ENCODE results near the gene PLCL1. TPM values are rescaled to one million over a fixed set of nuclear protein-coding genes. Genes with fewer than 3 reads are reported as not detected.

PLCL1 gene
- total RNA-seq, 1 donor from 2014 or later: 12.5 TPM

DNA sequence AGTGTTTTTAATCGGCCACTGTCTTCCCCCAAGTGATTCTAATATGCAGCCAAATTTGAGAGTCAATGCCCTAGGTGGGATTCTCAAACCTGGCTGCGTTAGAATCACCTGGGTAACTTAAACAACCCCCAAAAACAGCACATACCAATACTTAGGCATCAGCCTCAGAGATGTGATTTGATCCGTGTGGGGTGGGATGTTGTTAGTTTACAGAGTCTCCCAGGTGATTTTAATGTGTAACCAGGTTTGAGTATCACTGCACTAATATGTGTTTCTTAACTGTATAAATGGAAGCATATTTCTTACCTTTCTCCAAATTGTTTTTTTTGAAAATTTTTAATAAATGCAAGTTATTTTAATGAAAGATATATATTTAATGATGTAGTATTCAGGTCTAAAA, 135.4 kb downstream of the PLCL1 start:
- H3K9me3 ChIP-seq (ENCODE audit: control insufficient read depth in 3 of 3, low read length in 3 of 3): no peaks in the 10 kb centered on the region
- no peaks in the 10 kb centered on the region for H3K36me3 ChIP-seq (ENCODE audit: control insufficient read depth in 3 of 3, insufficient read depth in 3 of 3, low read length in 3 of 3)
- H3K4me1 ChIP-seq (ENCODE audit: control insufficient read depth in 3 of 3, insufficient read depth in 3 of 3, low read length in 3 of 3): peaks cover 0 to 6% (median 4%) of the 10 kb centered on the region in 3 donors
- no peak overlapping the region for H3K4me3 ChIP-seq (ENCODE audit: low read length in 3 of 3)
- H3K9ac ChIP-seq (ENCODE audit: low read depth in 1 of 3, low read length in 3 of 3): no peak overlapping the region
- H3K27ac ChIP-seq (ENCODE audit: low read depth, low read length): no peak overlapping the region
- no peaks in the 10 kb centered on the region for H3K27me3 ChIP-seq (ENCODE audit: control insufficient read depth in 3 of 3, insufficient read depth in 3 of 3, low read length in 3 of 3)

- H3K4me1 ChIP-seq (ENCODE audit: control insufficient read depth in 3 of 3, insufficient read depth in 3 of 3, low read length in 3 of 3): peaks cover 0 to 6% (median 4%) of the 10 kb centered on the region in 3 donors
- no peak overlapping the region for H3K4me3 ChIP-seq (ENCODE audit: low read length in 3 of 3)
- no peaks in the 10 kb centered on the region for H3K27me3 ChIP-seq (ENCODE audit: control insufficient read depth in 3 of 3, insufficient read depth in 3 of 3, low read length in 3 of 3)
- H3K9ac ChIP-seq (ENCODE audit: low read depth in 1 of 3, low read length in 3 of 3): no peak overlapping the region
- H3K36me3 ChIP-seq (ENCODE audit: control insufficient read depth in 3 of 3, insufficient read depth in 3 of 3, low read length in 3 of 3): no peaks in the 10 kb centered on the region
- H3K9me3 ChIP-seq (ENCODE audit: control insufficient read depth in 3 of 3, low read length in 3 of 3): no peaks in the 10 kb centered on the region
- no peak overlapping the region for H3K27ac ChIP-seq (ENCODE audit: low read depth, low read length)
Measured at GRCh38 chr2:197940382-197940781, 136.0 kb downstream of the PLCL1 start.

GRCh38 chr2:197941715-197942114, 137.3 kb downstream of the PLCL1 start:
- Histone ChIP-seq H3K9me3 (ENCODE audit: control insufficient read depth in 3 of 3, low read length in 3 of 3) (no peaks in the 10 kb centered on the region), H3K27ac (ENCODE audit: low read depth, low read length) (no peak overlapping the region), H3K27me3 (ENCODE audit: control insufficient read depth in 3 of 3, insufficient read depth in 3 of 3, low read length in 3 of 3) (no peaks in the 10 kb centered on the region), H3K4me3 (ENCODE audit: low read length in 3 of 3) (no peak overlapping the region), H3K9ac (ENCODE audit: low read depth in 1 of 3, low read length in 3 of 3) (no peak overlapping the region), H3K4me1 (ENCODE audit: control insufficient read depth in 3 of 3, insufficient read depth in 3 of 3, low read length in 3 of 3) (peaks cover 0 to 9% (median 4%) of the 10 kb centered on the region in 3 donors), H3K36me3 (ENCODE audit: control insufficient read depth in 3 of 3, insufficient read depth in 3 of 3, low read length in 3 of 3) (no peaks in the 10 kb centered on the region)

- peaks cover 3 to 10% (median 4%) of the 10 kb centered on the region in 3 donors for H3K4me1 ChIP-seq (ENCODE audit: control insufficient read depth in 3 of 3, insufficient read depth in 3 of 3, low read length in 3 of 3)
- no peaks in the 10 kb centered on the region for H3K27me3 ChIP-seq (ENCODE audit: control insufficient read depth in 3 of 3, insufficient read depth in 3 of 3, low read length in 3 of 3)
- H3K4me3 ChIP-seq (ENCODE audit: low read length in 3 of 3): no peak overlapping the region
- no peak overlapping the region for H3K9ac ChIP-seq (ENCODE audit: low read depth in 1 of 3, low read length in 3 of 3)
- no peak overlapping the region for H3K27ac ChIP-seq (ENCODE audit: low read depth, low read length)
- no peaks in the 10 kb centered on the region for H3K36me3 ChIP-seq (ENCODE audit: control insufficient read depth in 3 of 3, insufficient read depth in 3 of 3, low read length in 3 of 3)
- no peaks in the 10 kb centered on the region for H3K9me3 ChIP-seq (ENCODE audit: control insufficient read depth in 3 of 3, low read length in 3 of 3)
Measured at GRCh38 chr2:197943731-197944130, 139.3 kb downstream of the PLCL1 start.

- Histone ChIP-seq H3K27ac (ENCODE audit: low read depth, low read length) (no peak overlapping the region), H3K36me3 (ENCODE audit: control insufficient read depth in 3 of 3, insufficient read depth in 3 of 3, low read length in 3 of 3) (no peaks in the 10 kb centered on the region), H3K9ac (ENCODE audit: low read depth in 1 of 3, low read length in 3 of 3) (no peak overlapping the region), H3K4me3 (ENCODE audit: low read length in 3 of 3) (no peak overlapping the region), H3K4me1 (ENCODE audit: control insufficient read depth in 3 of 3, insufficient read depth in 3 of 3, low read length in 3 of 3) (peaks cover 3 to 10% (median 4%) of the 10 kb centered on the region in 3 donors), H3K27me3 (ENCODE audit: control insufficient read depth in 3 of 3, insufficient read depth in 3 of 3, low read length in 3 of 3) (no peaks in the 10 kb centered on the region), H3K9me3 (ENCODE audit: control insufficient read depth in 3 of 3, low read length in 3 of 3) (no peaks in the 10 kb centered on the region)
Measured at GRCh38 chr2:197944416-197945096, 140.2 kb downstream of the PLCL1 start.

DNA sequence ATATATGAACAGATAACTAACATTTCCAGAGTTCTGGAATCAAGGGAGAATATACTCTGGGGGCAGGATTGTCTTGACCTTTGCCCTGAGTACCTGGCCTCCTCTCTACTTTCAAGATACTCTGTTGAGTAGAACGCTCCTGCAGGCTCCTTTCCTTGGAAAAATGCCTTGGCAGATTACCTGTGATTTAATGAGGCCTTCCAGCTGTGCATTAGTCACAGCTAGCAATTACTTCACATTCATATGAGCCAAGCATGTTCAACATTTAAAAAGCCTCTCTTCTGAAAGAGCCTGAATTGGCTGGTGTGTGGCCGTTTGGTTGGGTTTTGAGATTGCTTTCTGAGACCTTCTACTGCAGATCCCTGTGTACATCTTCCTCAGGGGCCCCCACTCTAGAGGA, 142.2 kb downstream of the PLCL1 start:
- Histone ChIP-seq H3K27ac (ENCODE audit: low read depth, low read length) (no peak overlapping the region), H3K9ac (ENCODE audit: low read depth in 1 of 3, low read length in 3 of 3) (no peak overlapping the region), H3K4me1 (ENCODE audit: control insufficient read depth in 3 of 3, insufficient read depth in 3 of 3, low read length in 3 of 3) (peaks cover 16 to 21% (median 17%) of the 10 kb centered on the region in 3 donors), H3K9me3 (ENCODE audit: control insufficient read depth in 3 of 3, low read length in 3 of 3) (no peaks in the 10 kb centered on the region), H3K4me3 (ENCODE audit: low read length in 3 of 3) (no peak overlapping the region), H3K36me3 (ENCODE audit: control insufficient read depth in 3 of 3, insufficient read depth in 3 of 3, low read length in 3 of 3) (no peaks in the 10 kb centered on the region), H3K27me3 (ENCODE audit: control insufficient read depth in 3 of 3, insufficient read depth in 3 of 3, low read length in 3 of 3) (no peaks in the 10 kb centered on the region)

GRCh38 chr2:197947219-197947757, 142.9 kb downstream of the PLCL1 start:
- no peak overlapping the region for H3K27ac ChIP-seq (ENCODE audit: low read depth, low read length)
- no peak overlapping the region for H3K4me3 ChIP-seq (ENCODE audit: low read length in 3 of 3)
- H3K36me3 ChIP-seq (ENCODE audit: control insufficient read depth in 3 of 3, insufficient read depth in 3 of 3, low read length in 3 of 3): no peaks in the 10 kb centered on the region
- H3K27me3 ChIP-seq (ENCODE audit: control insufficient read depth in 3 of 3, insufficient read depth in 3 of 3, low read length in 3 of 3): no peaks in the 10 kb centered on the region
- peaks cover 16 to 21% (median 17%) of the 10 kb centered on the region in 3 donors for H3K4me1 ChIP-seq (ENCODE audit: control insufficient read depth in 3 of 3, insufficient read depth in 3 of 3, low read length in 3 of 3)
- H3K9ac ChIP-seq (ENCODE audit: low read depth in 1 of 3, low read length in 3 of 3): no peak overlapping the region
- no peaks in the 10 kb centered on the region for H3K9me3 ChIP-seq (ENCODE audit: control insufficient read depth in 3 of 3, low read length in 3 of 3)

DNA sequence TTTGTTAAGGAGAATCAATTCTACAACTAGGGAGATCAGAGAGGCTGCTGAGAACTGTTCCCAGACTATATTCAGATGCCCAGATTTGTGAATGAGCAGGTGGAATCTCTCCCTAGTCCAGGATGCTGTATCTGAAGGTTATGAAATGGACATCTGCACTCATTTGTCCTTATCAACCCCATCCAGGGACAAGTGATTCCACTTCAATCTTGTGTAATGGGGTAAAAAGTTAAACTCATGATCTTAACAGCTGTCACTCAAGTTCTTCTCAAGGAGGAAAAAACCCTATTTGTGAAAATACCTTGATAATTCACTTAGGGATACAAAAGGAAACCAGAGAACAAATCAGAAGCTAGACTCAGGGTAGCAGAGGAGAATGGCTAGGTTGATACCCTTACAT, 144.8 kb downstream of the PLCL1 start:
- no peaks in the 10 kb centered on the region for H3K9me3 ChIP-seq (ENCODE audit: control insufficient read depth in 3 of 3, low read length in 3 of 3)
- peaks cover 14 to 17% (median 16%) of the 10 kb centered on the region in 3 donors for H3K4me1 ChIP-seq (ENCODE audit: control insufficient read depth in 3 of 3, insufficient read depth in 3 of 3, low read length in 3 of 3)
- H3K9ac ChIP-seq (ENCODE audit: low read depth in 1 of 3, low read length in 3 of 3): no peak overlapping the region
- H3K36me3 ChIP-seq (ENCODE audit: control insufficient read depth in 3 of 3, insufficient read depth in 3 of 3, low read length in 3 of 3): no peaks in the 10 kb centered on the region
- no peak overlapping the region for H3K4me3 ChIP-seq (ENCODE audit: low read length in 3 of 3)
- H3K27me3 ChIP-seq (ENCODE audit: control insufficient read depth in 3 of 3, insufficient read depth in 3 of 3, low read length in 3 of 3): no peaks in the 10 kb centered on the region
- no peak overlapping the region for H3K27ac ChIP-seq (ENCODE audit: low read depth, low read length)

- Histone ChIP-seq H3K9ac (ENCODE audit: low read depth in 1 of 3, low read length in 3 of 3) (no peak overlapping the region), H3K27ac (ENCODE audit: low read depth, low read length) (no peak overlapping the region), H3K27me3 (ENCODE audit: control insufficient read depth in 3 of 3, insufficient read depth in 3 of 3, low read length in 3 of 3) (no peaks in the 10 kb centered on the region), H3K4me3 (ENCODE audit: low read length in 3 of 3) (no peak overlapping the region), H3K36me3 (ENCODE audit: control insufficient read depth in 3 of 3, insufficient read depth in 3 of 3, low read length in 3 of 3) (no peaks in the 10 kb centered on the region), H3K9me3 (ENCODE audit: control insufficient read depth in 3 of 3, low read length in 3 of 3) (no peaks in the 10 kb centered on the region), H3K4me1 (ENCODE audit: control insufficient read depth in 3 of 3, insufficient read depth in 3 of 3, low read length in 3 of 3) (peaks cover 12 to 20% (median 14%) of the 10 kb centered on the region in 3 donors)
Measured at GRCh38 chr2:197950006-197950405, 145.6 kb downstream of the PLCL1 start.

DNA sequence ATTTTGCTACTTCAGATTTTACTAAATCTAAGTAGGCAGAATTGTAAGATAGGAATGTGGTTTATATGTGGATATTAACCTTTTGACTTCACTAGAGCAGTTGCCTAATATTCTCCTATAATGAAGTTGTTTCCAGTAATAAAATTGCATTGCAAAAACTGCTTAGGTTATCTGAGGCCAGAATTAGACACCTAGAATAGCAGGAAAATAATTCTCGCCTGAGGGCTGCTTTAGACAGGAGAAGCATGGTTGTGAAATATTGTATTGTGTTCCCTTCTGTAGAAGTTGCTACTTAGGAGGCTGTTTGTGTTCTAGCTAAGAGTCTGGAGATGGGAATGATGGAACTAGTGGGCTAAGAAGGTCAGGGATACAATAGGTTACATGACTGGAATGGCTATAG, 146.3 kb downstream of the PLCL1 start:
- Histone ChIP-seq H3K4me1 (ENCODE audit: control insufficient read depth in 3 of 3, insufficient read depth in 3 of 3, low read length in 3 of 3) (peaks cover 12 to 20% (median 14%) of the 10 kb centered on the region in 3 donors), H3K36me3 (ENCODE audit: control insufficient read depth in 3 of 3, insufficient read depth in 3 of 3, low read length in 3 of 3) (no peaks in the 10 kb centered on the region), H3K27me3 (ENCODE audit: control insufficient read depth in 3 of 3, insufficient read depth in 3 of 3, low read length in 3 of 3) (no peaks in the 10 kb centered on the region), H3K9ac (ENCODE audit: low read depth in 1 of 3, low read length in 3 of 3) (no peak overlapping the region), H3K9me3 (ENCODE audit: control insufficient read depth in 3 of 3, low read length in 3 of 3) (no peaks in the 10 kb centered on the region), H3K27ac (ENCODE audit: low read depth, low read length) (no peak overlapping the region), H3K4me3 (ENCODE audit: low read length in 3 of 3) (no peak overlapping the region)
